ENCODE results near the gene PIGT. TPM values are rescaled to one million over a fixed set of nuclear protein-coding genes. Genes with fewer than 3 reads are reported as not detected.

PIGT gene
- total RNA-seq, 1 experiment from 2014 or later: 71.4 TPM

DNA sequence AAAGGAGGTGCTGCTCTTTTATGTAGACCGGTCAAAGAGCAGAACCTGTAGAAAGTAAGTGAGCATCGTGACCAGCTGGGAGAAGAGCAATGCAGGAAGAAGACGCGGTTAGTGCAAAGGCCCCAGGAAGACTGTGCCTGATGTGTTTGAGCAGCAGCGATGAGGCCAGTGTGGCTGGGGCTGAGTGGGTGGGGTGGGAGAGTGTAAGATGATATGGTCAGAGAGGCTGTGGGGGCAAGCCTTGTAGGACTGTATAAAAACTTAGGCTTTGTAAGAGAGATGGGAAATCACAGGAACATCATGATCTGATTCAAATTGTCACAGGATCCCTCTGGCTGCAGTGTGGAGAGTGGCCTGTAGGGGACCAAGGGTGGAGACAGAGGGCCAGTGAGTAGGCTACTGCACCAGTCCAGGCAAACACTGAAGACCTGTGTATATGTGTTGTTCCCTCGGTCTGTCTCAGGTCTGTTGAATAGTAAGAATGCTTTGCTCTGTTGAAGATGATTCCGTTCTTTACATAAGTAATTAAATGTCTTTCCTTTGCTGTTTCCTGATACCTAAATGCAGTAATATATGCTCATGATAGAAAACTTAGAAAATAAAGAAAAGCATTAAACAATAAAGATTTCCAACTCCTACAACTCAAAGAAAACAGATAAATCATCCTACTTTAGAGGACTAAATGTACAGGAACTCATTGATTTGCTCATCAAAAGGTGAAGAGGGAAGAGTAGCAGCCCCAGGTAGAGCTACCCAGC lies 30.0 kb downstream of the PIGT start:
- Histone ChIP-seq H3K27me3 (ENCODE audit: insufficient read depth, low read length) (no peaks in the 10 kb centered on the region), H3K9ac (ENCODE audit: low read length) (no peak overlapping the region), H3K27ac (ENCODE audit: low read depth, low read length) (no peak overlapping the region), H3K4me2 (ENCODE audit: low read length) (no peak overlapping the region), H3K4me1 (ENCODE audit: control insufficient read depth in 1 of 2, insufficient read depth in 2 of 2, low read length in 2 of 2) (no peaks in the 10 kb centered on the region; a peak in 1 of 4 replicates), H3K36me3 (ENCODE audit: control insufficient read depth in 1 of 2, insufficient read depth in 2 of 2, low read length in 2 of 2) (no peaks in the 10 kb centered on the region), H3K9me2 (ENCODE audit: insufficient read depth) (no peaks in the 10 kb centered on the region), H2AFZ (ENCODE audit: low read depth, low read length, poor library complexity, severe bottlenecking) (no peak overlapping the region), H4K20me1 (ENCODE audit: insufficient read depth) (no peaks in the 10 kb centered on the region), H3K9me3 (ENCODE audit: control insufficient read depth in 1 of 2, insufficient read depth in 1 of 2, low read depth in 1 of 2, low read length in 2 of 2) (no peaks in the 10 kb centered on the region), H3K4me3 (replicated peaks in 1 of 2; ENCODE audit: low read depth in 1 of 2, low read length in 2 of 2) (no peak overlapping the region), H3K79me2 (ENCODE audit: insufficient read depth, low read length) (no peaks in the 10 kb centered on the region)
- no TSS peak for BruUV-seq (replicated peaks)
- ChIA-PET CTCF (interaction anchor here (0.7 to 4.4 kb wide), 8 partner anchors 9 to 325 kb away, joined by 3 to 27 read pairs (median 4); partner anchors contain the start of gene SYS1), RAD21 (ENCODE audit: low non-redundant PET in 1 of 2, low total read pairs in 2 of 2, uncharacterized antibody in 2 of 2, unreplicated experiment in 2 of 2) (no interaction called here), POLR2A (no interaction called here)
- ATAC-seq (peak; percentile 94), DNase-seq (ENCODE audit: low read depth, low spot score) (peak; percentile 45)
- intact Hi-C loops (cut with micrococcal nuclease): no loop called here
- TF ChIP-seq CTCF (IDR thresholded peaks at IDR 0.05 in 2 of 3, conservative IDR thresholded peaks at IDR 0.05 in 1 of 3; ENCODE audit: borderline replicate concordance in 1 of 3, insufficient read depth in 1 of 3, low read depth in 2 of 3, low read length in 2 of 3) (peak; percentile 21 to 91 (median 78); a peak in 5 of 6 replicates), RAD21 (IDR thresholded peaks at IDR 0.05; ENCODE audit: low read depth) (0 out of 2 replicates have a peak, but pooled peaks have one; percentile 19), JUND (IDR thresholded peaks at IDR 0.05) (no peak), CBX3 (IDR thresholded peaks at IDR 0.05; ENCODE audit: low read depth) (no peak), SRF (IDR thresholded peaks at IDR 0.05; ENCODE audit: low read depth) (no peak)
- TF ChIP-seq, protein P1, sequence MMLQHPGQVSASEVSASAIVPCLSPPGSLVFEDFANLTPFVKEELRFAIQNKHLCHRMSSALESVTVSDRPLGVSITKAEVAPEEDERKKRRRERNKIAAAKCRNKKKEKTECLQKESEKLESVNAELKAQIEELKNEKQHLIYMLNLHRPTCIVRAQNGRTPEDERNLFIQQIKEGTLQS (IDR thresholded peaks at IDR 0.05): no peak

- ChIA-PET RAD21 (ENCODE audit: low non-redundant PET in 1 of 2, low total read pairs in 2 of 2, uncharacterized antibody in 2 of 2, unreplicated experiment in 2 of 2) (no interaction called here), POLR2A (no interaction called here), CTCF (interaction anchor here (3.9 to 4.4 kb wide), 2 partner anchors 12 kb away, joined by 23 to 27 read pairs; no protein-coding TSS in a partner anchor)
- no peaks in the 10 kb centered on the region for H3K9me3 ChIP-seq (ENCODE audit: control insufficient read depth in 1 of 2, insufficient read depth in 1 of 2, low read depth in 1 of 2, low read length in 2 of 2)
- H3K27me3 ChIP-seq (ENCODE audit: insufficient read depth, low read length): no peaks in the 10 kb centered on the region
- no peaks in the 10 kb centered on the region for H3K36me3 ChIP-seq (ENCODE audit: control insufficient read depth in 1 of 2, insufficient read depth in 2 of 2, low read length in 2 of 2)
- no peaks in the 10 kb centered on the region for H3K79me2 ChIP-seq (ENCODE audit: insufficient read depth, low read length)
- intact Hi-C loops (cut with micrococcal nuclease): no loop called here
- H3K4me2 ChIP-seq (ENCODE audit: low read length): no peak overlapping the region
- no peak overlapping the region for H3K27ac ChIP-seq (ENCODE audit: low read depth, low read length)
- H3K9ac ChIP-seq (ENCODE audit: low read length): no peak overlapping the region
- no peak for DNase-seq (ENCODE audit: low read depth, low spot score)
- no peak overlapping the region for H3K4me3 ChIP-seq (replicated peaks in 1 of 2; ENCODE audit: low read depth in 1 of 2, low read length in 2 of 2)
- H3K9me2 ChIP-seq (ENCODE audit: insufficient read depth): no peaks in the 10 kb centered on the region
- no peaks in the 10 kb centered on the region; a peak in 1 of 4 replicates for H3K4me1 ChIP-seq (ENCODE audit: control insufficient read depth in 1 of 2, insufficient read depth in 2 of 2, low read length in 2 of 2)
- H4K20me1 ChIP-seq (ENCODE audit: insufficient read depth): no peaks in the 10 kb centered on the region
- no peak overlapping the region for H2AFZ ChIP-seq (ENCODE audit: low read depth, low read length, poor library complexity, severe bottlenecking)
- no TSS peak for BruUV-seq (replicated peaks)
- no peak for ATAC-seq
- TF ChIP-seq SP1 (IDR thresholded peaks at IDR 0.05; ENCODE audit: low read depth) (no peak), CTCF (IDR thresholded peaks at IDR 0.05 in 2 of 3, conservative IDR thresholded peaks at IDR 0.05 in 1 of 3; ENCODE audit: borderline replicate concordance in 1 of 3, insufficient read depth in 1 of 3, low read depth in 2 of 3, low read length in 2 of 3) (no peak), YY1 (IDR thresholded peaks at IDR 0.05; ENCODE audit: extremely low read depth, insufficient replicate concordance, low read depth, low read length) (no peak), EZH2phosphoT487 (IDR thresholded peaks at IDR 0.05; ENCODE audit: borderline replicate concordance) (no peak)
- TF ChIP-seq, protein P2, sequence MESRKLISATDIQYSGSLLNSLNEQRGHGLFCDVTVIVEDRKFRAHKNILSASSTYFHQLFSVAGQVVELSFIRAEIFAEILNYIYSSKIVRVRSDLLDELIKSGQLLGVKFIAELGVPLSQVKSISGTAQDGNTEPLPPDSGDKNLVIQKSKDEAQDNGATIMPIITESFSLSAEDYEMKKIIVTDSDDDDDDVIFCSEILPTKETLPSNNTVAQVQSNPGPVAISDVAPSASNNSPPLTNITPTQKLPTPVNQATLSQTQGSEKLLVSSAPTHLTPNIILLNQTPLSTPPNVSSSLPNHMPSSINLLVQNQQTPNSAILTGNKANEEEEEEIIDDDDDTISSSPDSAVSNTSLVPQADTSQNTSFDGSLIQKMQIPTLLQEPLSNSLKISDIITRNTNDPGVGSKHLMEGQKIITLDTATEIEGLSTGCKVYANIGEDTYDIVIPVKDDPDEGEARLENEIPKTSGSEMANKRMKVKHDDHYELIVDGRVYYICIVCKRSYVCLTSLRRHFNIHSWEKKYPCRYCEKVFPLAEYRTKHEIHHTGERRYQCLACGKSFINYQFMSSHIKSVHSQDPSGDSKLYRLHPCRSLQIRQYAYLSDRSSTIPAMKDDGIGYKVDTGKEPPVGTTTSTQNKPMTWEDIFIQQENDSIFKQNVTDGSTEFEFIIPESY (IDR thresholded peaks at IDR 0.05; ENCODE audit: extremely low read depth, insufficient replicate concordance, low read length): no peak
- TF ChIP-seq, protein P1 (IDR thresholded peaks at IDR 0.05): no peak
These were observed 32.3 kb downstream of the PIGT start for GRCh38 chr20:45448270-45448669.
